Measurements from ENCODE around the gene LRMDA. TPM values are rescaled to one million over a fixed set of nuclear protein-coding genes. Genes with fewer than 3 reads are reported as not detected.

Gene LRMDA
- total and polyA plus RNA-seq, 7 donors = 2.8 to 22.2 (median 9.0) TPM

DNA sequence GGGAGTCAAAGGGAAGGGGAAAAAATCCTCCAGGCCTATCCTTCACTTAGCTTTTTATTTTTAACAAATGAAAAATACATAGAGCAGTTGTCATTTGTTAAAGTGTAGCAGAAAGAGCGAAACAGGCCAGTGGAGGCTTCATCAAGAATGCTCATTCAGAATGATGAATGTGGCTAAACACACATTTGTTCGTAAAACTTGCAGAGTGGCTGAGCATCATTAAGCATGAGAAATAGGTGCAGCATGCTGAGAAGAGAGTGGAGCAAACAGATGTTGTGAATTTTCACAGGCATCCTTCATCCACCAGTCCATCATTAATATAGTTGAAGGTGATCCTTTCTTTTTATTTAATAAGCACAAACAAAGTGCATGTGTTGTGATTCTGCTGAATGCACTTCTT, 407.6 kb downstream of the LRMDA start:
- Histone ChIP-seq H3K9me3 (no peaks in the 10 kb centered on the region), H3K27me3 (no peaks in the 10 kb centered on the region), H3K4me1 (peaks cover 0 to 11% (median 8%) of the 10 kb centered on the region in 4 donors), H3K27ac (no peak overlapping the region), H3K36me3 (no peaks in the 10 kb centered on the region), H3K4me3 (no peak overlapping the region)
- no peak for DNase-seq
- WGBS, 2 donors = 93 to 94% methylated on average over 2 of the region's 2 CpGs
- intact Hi-C loops (cut with DNase I) = no loop called here
- TF ChIP-seq POLR2A (IDR thresholded peaks at IDR 0.05) = no peak
- TF ChIP-seq POLR2AphosphoS5 (IDR thresholded peaks at IDR 0.05) = no peak
- TF ChIP-seq, protein P1, sequence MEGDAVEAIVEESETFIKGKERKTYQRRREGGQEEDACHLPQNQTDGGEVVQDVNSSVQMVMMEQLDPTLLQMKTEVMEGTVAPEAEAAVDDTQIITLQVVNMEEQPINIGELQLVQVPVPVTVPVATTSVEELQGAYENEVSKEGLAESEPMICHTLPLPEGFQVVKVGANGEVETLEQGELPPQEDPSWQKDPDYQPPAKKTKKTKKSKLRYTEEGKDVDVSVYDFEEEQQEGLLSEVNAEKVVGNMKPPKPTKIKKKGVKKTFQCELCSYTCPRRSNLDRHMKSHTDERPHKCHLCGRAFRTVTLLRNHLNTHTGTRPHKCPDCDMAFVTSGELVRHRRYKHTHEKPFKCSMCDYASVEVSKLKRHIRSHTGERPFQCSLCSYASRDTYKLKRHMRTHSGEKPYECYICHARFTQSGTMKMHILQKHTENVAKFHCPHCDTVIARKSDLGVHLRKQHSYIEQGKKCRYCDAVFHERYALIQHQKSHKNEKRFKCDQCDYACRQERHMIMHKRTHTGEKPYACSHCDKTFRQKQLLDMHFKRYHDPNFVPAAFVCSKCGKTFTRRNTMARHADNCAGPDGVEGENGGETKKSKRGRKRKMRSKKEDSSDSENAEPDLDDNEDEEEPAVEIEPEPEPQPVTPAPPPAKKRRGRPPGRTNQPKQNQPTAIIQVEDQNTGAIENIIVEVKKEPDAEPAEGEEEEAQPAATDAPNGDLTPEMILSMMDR (IDR thresholded peaks at IDR 0.05) = no peak
- no peak for TF ChIP-seq EP300 (IDR thresholded peaks at IDR 0.05)

DNA sequence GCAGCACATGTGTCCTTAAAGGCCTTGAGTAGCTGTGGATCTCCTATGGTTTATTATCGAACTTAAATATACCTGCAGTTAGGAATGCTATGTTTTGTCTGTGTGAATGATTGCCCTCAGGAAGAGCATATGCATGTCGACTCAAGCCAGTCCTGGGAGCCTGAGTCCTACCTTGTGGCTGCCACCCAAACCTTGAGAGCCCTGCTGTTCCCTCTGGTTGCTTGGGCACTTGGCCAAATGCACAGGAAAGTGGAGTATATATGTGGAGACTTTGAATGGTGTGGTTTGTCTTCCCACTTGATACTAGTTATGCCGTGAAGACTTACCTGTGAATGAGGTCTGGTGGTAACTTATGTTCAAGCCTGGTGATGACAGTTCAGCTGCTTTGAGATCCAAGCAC, 409.8 kb downstream of the LRMDA start:
- no peaks in the 10 kb centered on the region for H3K9me3 ChIP-seq
- H3K27me3 ChIP-seq = no peaks in the 10 kb centered on the region
- no peak for DNase-seq
- peaks cover 0 to 30% (median 21%) of the 10 kb centered on the region in 4 donors for H3K4me1 ChIP-seq
- WGBS, 2 donors = 89 to 95% methylated on average over 3 of the region's 3 CpGs
- intact Hi-C loops (cut with DNase I) = no loop called here
- no peak overlapping the region for H3K27ac ChIP-seq
- no peak for TF ChIP-seq POLR2A (IDR thresholded peaks at IDR 0.05)
- TF ChIP-seq, protein P1 (IDR thresholded peaks at IDR 0.05) = no peak
- no peak for TF ChIP-seq POLR2AphosphoS5 (IDR thresholded peaks at IDR 0.05)
- no peak for TF ChIP-seq EP300 (IDR thresholded peaks at IDR 0.05)
- no peaks in the 10 kb centered on the region for H3K36me3 ChIP-seq
- no peak overlapping the region for H3K4me3 ChIP-seq

DNA sequence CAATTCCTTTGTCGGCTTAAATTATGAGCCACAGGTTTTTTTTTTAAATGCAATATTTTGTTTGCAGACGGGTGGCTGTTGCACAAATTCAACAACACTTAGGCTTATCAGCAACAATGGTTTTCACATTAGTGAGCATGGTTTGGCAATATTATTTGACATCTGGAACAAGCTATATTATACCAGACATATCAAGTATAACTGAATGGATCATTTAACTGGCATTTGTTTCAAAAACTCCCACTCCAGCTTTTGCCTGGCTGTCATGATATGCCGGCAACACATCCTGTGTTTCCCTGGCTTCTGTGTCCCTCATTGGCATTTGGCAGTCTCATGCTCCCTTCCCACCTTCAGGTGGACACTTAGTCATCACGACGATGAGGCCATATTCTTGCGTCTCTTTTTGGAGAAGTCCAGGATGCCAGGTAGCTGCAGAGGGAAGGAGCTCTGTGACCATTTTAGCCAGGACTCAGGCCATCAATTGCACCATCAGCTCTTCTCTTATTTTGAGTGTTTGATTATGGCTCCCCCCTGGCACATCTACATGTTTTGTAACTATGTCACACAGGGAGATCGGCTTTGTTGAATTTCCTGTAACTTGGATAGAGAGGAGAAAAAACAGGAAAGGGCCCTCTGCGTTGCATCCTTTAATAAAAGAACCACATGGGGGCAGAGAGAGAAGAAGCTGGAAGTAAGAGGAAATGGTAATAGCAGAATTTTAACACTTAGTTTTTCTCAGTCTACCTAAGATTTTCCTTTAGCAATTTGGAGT, 413.9 kb downstream of the LRMDA start:
- DNase-seq = no peak
- H3K9me3 ChIP-seq = no peaks in the 10 kb centered on the region
- WGBS, 2 donors = 73 to 90% methylated on average over 8 of the region's 8 CpGs
- peaks cover 0 to 27% (median 16%) of the 10 kb centered on the region in 4 donors for H3K4me1 ChIP-seq
- intact Hi-C loops (cut with DNase I) = no loop called here
- H3K27ac ChIP-seq = no peak overlapping the region
- H3K36me3 ChIP-seq = no peaks in the 10 kb centered on the region
- no peaks in the 10 kb centered on the region for H3K27me3 ChIP-seq
- H3K4me3 ChIP-seq = no peak overlapping the region
- TF ChIP-seq, protein P1 (IDR thresholded peaks at IDR 0.05) = no peak

DNA sequence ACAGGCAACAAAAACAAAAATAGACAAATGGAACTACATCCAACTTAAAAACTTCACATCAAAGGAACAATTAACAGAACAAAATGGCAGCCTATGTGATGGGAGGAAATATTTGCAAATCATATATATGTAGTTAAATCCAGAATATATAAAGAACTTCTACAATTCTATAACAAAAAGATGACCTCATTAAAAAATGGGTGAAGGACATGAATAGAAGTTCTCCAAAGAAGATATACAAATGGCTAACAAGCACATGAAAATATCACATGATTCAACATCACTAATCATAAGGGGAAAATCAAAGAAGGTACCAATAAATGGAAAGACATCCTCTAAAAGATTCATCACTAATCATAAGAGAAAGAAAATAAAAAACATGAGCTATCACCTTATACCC, 416.1 kb downstream of the LRMDA start:
- Histone ChIP-seq H3K36me3 (no peaks in the 10 kb centered on the region), H3K4me3 (no peak overlapping the region), H3K4me1 (peaks cover 0 to 27% (median 16%) of the 10 kb centered on the region in 4 donors), H3K27ac (no peak overlapping the region), H3K9me3 (no peaks in the 10 kb centered on the region), H3K27me3 (no peaks in the 10 kb centered on the region)
- no peak for DNase-seq
- TF ChIP-seq, protein P1 (IDR thresholded peaks at IDR 0.05) = no peak
- no peak for TF ChIP-seq POLR2A (IDR thresholded peaks at IDR 0.05)
- no peak for TF ChIP-seq POLR2AphosphoS5 (IDR thresholded peaks at IDR 0.05)
- TF ChIP-seq EP300 (IDR thresholded peaks at IDR 0.05) = no peak
- intact Hi-C loops (cut with DNase I) = no loop called here

Measured in sigmoid colon (tissue), 7 donors.